ENCODE data around the gene MS4A14. TPM values are rescaled to one million over a fixed set of nuclear protein-coding genes. Genes with fewer than 3 reads are reported as not detected.
"Not testable (repeated sequence)": the region's sequence is repeated elsewhere in the genome, so short reads cannot be mapped to it uniquely, and the experiment has no call there.

MS4A14 gene
- total RNA-seq, 1 experiment from 2014 or later: not detected

- H3F3A ChIP-seq (ENCODE audit: insufficient read depth, low read depth): no peaks in the 10 kb centered on the region
- ChIA-PET CTCF (interaction anchor here (1.0 kb wide), 1 partner anchor 24 kb away, joined by 3 read pairs; no protein-coding TSS in a partner anchor), POLR2A (ENCODE audit: unreplicated experiment) (no interaction called here)
- peaks cover 45% of the 10 kb centered on the region for H3K27me3 ChIP-seq (ENCODE audit: insufficient read depth, low read depth)
- H3K79me2 ChIP-seq (ENCODE audit: low read depth): no peaks in the 10 kb centered on the region
- no peak overlapping the region for H3K4me3 ChIP-seq
- H3K4me2 ChIP-seq: no peak overlapping the region
- H3K27ac ChIP-seq: no peak overlapping the region
- no peaks in the 10 kb centered on the region for H3K4me1 ChIP-seq (replicated peaks; ENCODE audit: insufficient read depth)
- no peaks in the 10 kb centered on the region for H4K20me1 ChIP-seq (ENCODE audit: insufficient read depth)
- DNase-seq: peak in 1 of 2 experiments; percentile 39
- no peaks in the 10 kb centered on the region for H3K36me3 ChIP-seq (ENCODE audit: low read depth)
- no TSS peak for BruUV-seq (replicated peaks)
- intact Hi-C loops (cut with micrococcal nuclease; ENCODE audit: unreplicated experiment): loop anchor here (2.0 to 10.0 kb wide), 2 partner anchors 121 to 255 kb away; no protein-coding TSS in a partner anchor
- no peak overlapping the region for H2AFZ ChIP-seq
- no peaks in the 10 kb centered on the region for H3K9me3 ChIP-seq (ENCODE audit: insufficient read depth, low read depth)
- TF ChIP-seq EZH2 (IDR thresholded peaks at IDR 0.05; ENCODE audit: low read depth): no peak
- TF ChIP-seq CTCF (conservative IDR thresholded peaks at IDR 0.05): peak; percentile 82
- H3K9me2 ChIP-seq (ENCODE audit: insufficient read depth): no peaks in the 10 kb centered on the region
These were observed 32.5 kb upstream of the MS4A14 start for GRCh38 chr11:60363542-60364470.

- H4K20me1 ChIP-seq (ENCODE audit: insufficient read depth); BruUV-seq (replicated peaks); H3K27ac ChIP-seq; H3K4me3 ChIP-seq; DNase-seq; H2AFZ ChIP-seq; H3K4me1 ChIP-seq (replicated peaks; ENCODE audit: insufficient read depth); H3K79me2 ChIP-seq (ENCODE audit: low read depth); H3F3A ChIP-seq (ENCODE audit: insufficient read depth, low read depth); POLR2A ChIA-PET (ENCODE audit: unreplicated experiment); H3K36me3 ChIP-seq (ENCODE audit: low read depth); H3K9me2 ChIP-seq (ENCODE audit: insufficient read depth); H3K9me3 ChIP-seq (ENCODE audit: insufficient read depth, low read depth); H3K4me2 ChIP-seq; CTCF ChIA-PET: not testable (repeated sequence)
- intact Hi-C loops (cut with micrococcal nuclease; ENCODE audit: unreplicated experiment): loop anchor here (10.0 kb wide), 1 partner anchor 118 kb away; no protein-coding TSS in a partner anchor
- peaks cover 53% of the 10 kb centered on the region for H3K27me3 ChIP-seq (ENCODE audit: insufficient read depth, low read depth)
These were observed 29.9 kb upstream of the MS4A14 start for GRCh38 chr11:60366262-60366904.

- ChIA-PET CTCF (no interaction called here), POLR2A (ENCODE audit: unreplicated experiment) (interaction anchor here (0.5 kb wide), 1 partner anchor 18 kb away, joined by 3 read pairs; no protein-coding TSS in a partner anchor)
- TF ChIP-seq EZH2 (IDR thresholded peaks at IDR 0.05; ENCODE audit: low read depth): no peak
- TF ChIP-seq CTCF (conservative IDR thresholded peaks at IDR 0.05): no peak
- Histone ChIP-seq H3K27ac (no peak overlapping the region), H4K20me1 (ENCODE audit: insufficient read depth) (no peaks in the 10 kb centered on the region; the same call in 1 of the 2 replicates), H3K4me2 (no peak overlapping the region), H3K9me3 (ENCODE audit: insufficient read depth, low read depth) (peaks cover 3% of the 10 kb centered on the region; the same call in 1 of the 2 replicates), H3K79me2 (ENCODE audit: low read depth) (no peaks in the 10 kb centered on the region), H2AFZ (no peak overlapping the region), H3F3A (ENCODE audit: insufficient read depth, low read depth) (no peaks in the 10 kb centered on the region), H3K9me2 (ENCODE audit: insufficient read depth) (no peaks in the 10 kb centered on the region), H3K27me3 (ENCODE audit: insufficient read depth, low read depth) (peaks cover 56% of the 10 kb centered on the region), H3K36me3 (ENCODE audit: low read depth) (no peaks in the 10 kb centered on the region), H3K4me3 (no peak overlapping the region), H3K4me1 (replicated peaks; ENCODE audit: insufficient read depth) (peaks cover 12% of the 10 kb centered on the region; the same call in 1 of the 2 replicates)
- DNase-seq: no peak
- intact Hi-C loops (cut with micrococcal nuclease; ENCODE audit: unreplicated experiment): loop anchor here (10.0 kb wide), 1 partner anchor 118 kb away; no protein-coding TSS in a partner anchor
- BruUV-seq (replicated peaks): no TSS peak
These were observed 29.2 kb upstream of the MS4A14 start for GRCh38 chr11:60367009-60367408.
